DND-41 (cell line): Measurements from ENCODE around the gene SOX12.

Source experiments
- EZH2 ChIP-seq: IDR thresholded peaks from 3 replicates; pipeline ENCODE4 v1.6.1; 2012; ENCODE audit warnings: borderline replicate concordance, low read depth, mild to moderate bottlenecking, moderate library complexity, low read length, inconsistent platforms; ENCODE audit not compliant: severe bottlenecking
- TF ChIP-seq, protein P1 (sequence below): IDR thresholded peaks from 2 replicates; pipeline ENCODE4 v1.5.1; 2012; ENCODE audit warnings: borderline replicate concordance, low read length, moderate library complexity, mild to moderate bottlenecking; ENCODE audit not compliant: poor library complexity, severe bottlenecking; ENCODE audit errors: extremely low read depth

DNA sequence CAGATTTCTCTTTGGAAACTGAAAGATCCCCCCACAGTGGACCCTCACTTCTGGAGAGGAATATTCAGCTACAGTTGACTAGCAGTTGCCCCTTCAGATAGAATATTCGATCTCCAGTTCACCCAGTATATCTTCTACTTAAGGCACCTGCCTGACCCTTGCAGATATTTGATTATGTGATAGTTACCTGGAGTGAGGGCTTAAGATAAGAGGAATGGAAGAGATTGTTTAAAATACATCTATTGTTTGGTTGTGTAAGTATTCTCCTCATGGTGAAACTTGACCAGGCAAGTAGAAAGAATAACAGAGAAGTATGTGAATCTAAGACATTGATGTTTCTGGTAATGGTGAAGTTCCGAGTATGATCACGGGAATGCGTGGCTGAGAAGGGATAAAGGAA, 29.5 kb upstream of the SOX12 start:
- TF ChIP-seq, protein P1, sequence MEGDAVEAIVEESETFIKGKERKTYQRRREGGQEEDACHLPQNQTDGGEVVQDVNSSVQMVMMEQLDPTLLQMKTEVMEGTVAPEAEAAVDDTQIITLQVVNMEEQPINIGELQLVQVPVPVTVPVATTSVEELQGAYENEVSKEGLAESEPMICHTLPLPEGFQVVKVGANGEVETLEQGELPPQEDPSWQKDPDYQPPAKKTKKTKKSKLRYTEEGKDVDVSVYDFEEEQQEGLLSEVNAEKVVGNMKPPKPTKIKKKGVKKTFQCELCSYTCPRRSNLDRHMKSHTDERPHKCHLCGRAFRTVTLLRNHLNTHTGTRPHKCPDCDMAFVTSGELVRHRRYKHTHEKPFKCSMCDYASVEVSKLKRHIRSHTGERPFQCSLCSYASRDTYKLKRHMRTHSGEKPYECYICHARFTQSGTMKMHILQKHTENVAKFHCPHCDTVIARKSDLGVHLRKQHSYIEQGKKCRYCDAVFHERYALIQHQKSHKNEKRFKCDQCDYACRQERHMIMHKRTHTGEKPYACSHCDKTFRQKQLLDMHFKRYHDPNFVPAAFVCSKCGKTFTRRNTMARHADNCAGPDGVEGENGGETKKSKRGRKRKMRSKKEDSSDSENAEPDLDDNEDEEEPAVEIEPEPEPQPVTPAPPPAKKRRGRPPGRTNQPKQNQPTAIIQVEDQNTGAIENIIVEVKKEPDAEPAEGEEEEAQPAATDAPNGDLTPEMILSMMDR = no peak
- TF ChIP-seq EZH2 = no peak
